Measurements from ENCODE around the gene RUBCNL. TPM values are rescaled to one million over a fixed set of nuclear protein-coding genes. Genes with fewer than 3 reads are reported as not detected.
"Not testable (repeated sequence)": the region's sequence is repeated elsewhere in the genome, so short reads cannot be mapped to it uniquely, and the experiment has no call there.

RUBCNL gene
- total and polyA plus RNA-seq, 2 of the 8 experiments (the other 6 are each of a cell fraction or from before 2014, with no cell fraction given), result 2.6 to 4.9 TPM

DNA sequence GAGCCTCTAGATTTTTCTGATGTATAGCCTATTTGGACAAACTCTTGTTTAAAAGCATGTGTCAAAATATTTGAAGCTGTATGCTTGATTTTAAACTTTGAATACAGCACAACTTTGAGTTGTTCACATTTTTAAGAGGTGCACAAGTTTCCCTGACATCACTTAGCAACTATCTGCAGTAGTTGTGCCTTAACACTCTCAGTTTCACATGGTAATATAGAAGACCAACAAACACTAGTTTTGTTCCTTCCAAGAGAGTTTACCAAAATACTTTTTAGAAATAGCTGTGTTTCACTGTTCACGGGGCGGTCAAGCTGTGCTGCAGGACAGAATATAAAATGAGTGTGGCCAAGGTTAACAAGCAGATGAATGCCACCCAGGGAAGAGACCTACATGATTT lies 42.5 kb upstream of the RUBCNL start:
- DNase-seq (ENCODE audit: low read depth in 1 of 2, low spot score in 2 of 2); H3K56ac ChIP-seq (replicated peaks; ENCODE audit: insufficient read length, low read depth, low read length); H3K4me1 ChIP-seq (replicated peaks in 1 of 4; ENCODE audit: control insufficient read depth in 3 of 4, insufficient read depth in 4 of 4, low read length in 3 of 4); H3K23me2 ChIP-seq (ENCODE audit: low read depth, low read length); POLR2A ChIA-PET (ENCODE audit: partially characterized antibody); H2BK5ac ChIP-seq (ENCODE audit: low read depth, low read length); H3K27ac ChIP-seq (ENCODE audit: low read depth, low read length); H3K4ac ChIP-seq (replicated peaks; ENCODE audit: insufficient read length, low read depth, low read length); H3K9me3 ChIP-seq (ENCODE audit: insufficient read depth in 2 of 2, low read depth in 1 of 2, low read length in 1 of 2); H3K18ac ChIP-seq (ENCODE audit: extremely low read depth, low read length); FAIRE-seq; H3K23ac ChIP-seq (ENCODE audit: insufficient read length); H3K4me2 ChIP-seq (ENCODE audit: insufficient read depth in 1 of 2, low read depth in 2 of 2, low read length in 2 of 2); H4K8ac ChIP-seq (ENCODE audit: extremely low read depth, insufficient read depth, low read length); H3K36me3 ChIP-seq (ENCODE audit: control insufficient read depth in 2 of 4, insufficient read depth in 4 of 4, low read length in 3 of 4); H4K91ac ChIP-seq (replicated peaks; ENCODE audit: insufficient read length, low read length); H2BK12ac ChIP-seq (ENCODE audit: low read depth, low read length); H3K14ac ChIP-seq (ENCODE audit: insufficient read length); CTCF ChIA-PET (ENCODE audit: partially characterized antibody); H3K27me3 ChIP-seq (replicated peaks in 1 of 4; ENCODE audit: control insufficient read depth in 3 of 4, extremely low read depth in 1 of 4, insufficient read depth in 3 of 4, low read length in 3 of 4); H3K79me2 ChIP-seq (ENCODE audit: control insufficient read depth in 1 of 2, insufficient read depth in 2 of 2, low read length in 2 of 2); H2BK120ac ChIP-seq (replicated peaks; ENCODE audit: low read depth, low read length); H3K9ac ChIP-seq (replicated peaks in 1 of 4; ENCODE audit: extremely low read depth in 1 of 4, low read depth in 3 of 4, low read length in 3 of 4); H4K5ac ChIP-seq (ENCODE audit: insufficient read length, low read depth, low read length); H2BK15ac ChIP-seq (ENCODE audit: low read length); H2BK20ac ChIP-seq (ENCODE audit: low read length); H3K4me3 ChIP-seq (ENCODE audit: extremely low read depth in 1 of 4, insufficient read depth in 2 of 4, low read depth in 3 of 4, low read length in 4 of 4); H2AFZ ChIP-seq (ENCODE audit: low read length); H2AK5ac ChIP-seq (ENCODE audit: low read depth, low read length); H4K20me1 ChIP-seq (replicated peaks in 1 of 2; ENCODE audit: control insufficient read depth in 1 of 2, insufficient read depth in 2 of 2, low read length in 2 of 2); H3K79me1 ChIP-seq (ENCODE audit: low read depth, low read length): not testable (repeated sequence)
- WGBS, 2 experiments (ENCODE audit: extremely low coverage in 1 of 2, insufficient coverage in 1 of 2, insufficient read length in 1 of 2, insufficient replicate concordance in 2 of 2, low coverage in 1 of 2, low lambda C conversion rate in 2 of 2, missing lambda C conversion rate in 1 of 2), result 100% methylated on average over 2 of the region's 2 CpGs; no CpG with 5 or more reads in 1 of the 2 experiments

All from H1 (cell line).